ENCODE measurements around the gene DHRSX. TPM values are rescaled to one million over a fixed set of nuclear protein-coding genes. Genes with fewer than 3 reads are reported as not detected.

The DHRSX gene
- total and polyA plus RNA-seq, 10 of the 15 experiments (the other 5 are each of a cell fraction or from before 2014, with no cell fraction given): 1.7 to 39.5 (median 16.5) TPM

DNA sequence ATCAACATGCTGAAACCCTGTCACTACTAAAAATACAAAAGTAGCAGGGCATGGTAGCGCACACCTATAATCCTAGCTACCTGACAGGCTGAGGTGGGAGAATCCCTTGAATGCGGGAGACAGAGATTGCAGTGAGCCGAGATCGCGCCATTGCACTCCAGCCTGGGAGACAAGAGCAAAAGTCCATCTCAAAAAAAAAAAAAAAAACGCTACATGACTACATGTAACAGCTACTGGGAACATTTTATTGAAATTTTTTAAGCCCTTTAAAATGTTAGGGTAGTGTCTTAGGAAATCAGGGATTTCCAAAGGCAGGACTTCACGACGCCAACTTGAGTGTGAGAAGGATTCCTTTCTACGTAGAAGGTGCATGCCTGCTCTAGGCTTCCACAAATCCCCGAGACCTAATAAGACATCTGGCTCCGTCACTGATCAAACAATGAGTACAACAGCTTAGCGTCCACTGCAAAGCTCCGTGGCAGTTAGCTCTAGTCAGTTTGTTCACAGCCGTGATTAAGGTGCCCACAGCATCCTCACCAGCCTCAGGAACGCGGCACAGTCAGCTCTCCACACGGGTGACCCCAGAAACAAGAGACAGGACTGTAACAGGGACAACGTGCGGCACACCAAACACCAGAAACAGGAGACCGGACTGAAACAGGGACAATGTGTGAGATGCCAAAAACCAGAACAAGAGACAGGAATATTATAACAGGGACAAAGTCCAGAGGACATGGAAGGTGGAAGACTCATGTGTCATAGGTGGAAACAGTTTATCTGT is 33.7 kb downstream of the DHRSX start (continued):
- no peak for TF ChIP-seq ZZZ3 (IDR thresholded peaks at IDR 0.05; ENCODE audit: control insufficient read depth, insufficient read length, low read depth)

DNA sequence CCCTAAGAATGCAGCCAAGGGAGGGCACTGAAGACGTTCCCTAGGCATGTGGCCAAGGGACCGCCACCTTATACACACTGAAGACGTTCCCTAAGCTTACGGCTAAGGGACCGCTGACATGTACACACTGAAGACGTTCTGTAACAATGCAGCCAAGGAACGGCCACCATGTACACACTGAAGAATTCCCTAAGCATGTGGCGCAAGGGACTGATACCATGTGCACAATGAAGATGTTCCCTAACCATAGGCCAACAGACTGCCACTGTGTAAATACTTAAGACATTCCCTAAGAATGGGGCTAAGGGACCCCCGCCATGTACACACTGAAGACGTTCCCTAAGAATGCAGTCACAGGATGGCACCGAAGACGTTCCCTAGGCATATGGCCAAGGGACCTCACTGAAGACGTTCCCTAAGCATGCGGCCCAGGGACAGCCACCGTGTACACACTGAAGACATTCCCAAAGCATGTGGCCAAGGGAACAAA is 36.1 kb downstream of the DHRSX start:
- Histone ChIP-seq H3K4me3 (no peak overlapping the region), H3K36me3 (ENCODE audit: control insufficient read depth in 2 of 2, insufficient read depth in 2 of 2, low read length in 1 of 2) (no peaks in the 10 kb centered on the region; a peak in 1 of 4 replicates), H3K9ac (ENCODE audit: control insufficient read depth, insufficient read depth, low read length) (no peak overlapping the region), H3K9me3 (replicated peaks; ENCODE audit: control insufficient read depth, insufficient read depth, low read length) (no peaks in the 10 kb centered on the region), H3K27me3 (replicated peaks in 1 of 2; ENCODE audit: control insufficient read depth in 2 of 2, insufficient read depth in 2 of 2, low read length in 1 of 2) (no peaks in the 10 kb centered on the region), H3K27ac (ENCODE audit: control insufficient read depth, insufficient read depth) (no peak overlapping the region), H3K79me2 (ENCODE audit: control insufficient read depth, insufficient read depth, low read length) (no peaks in the 10 kb centered on the region), H4K20me1 (ENCODE audit: control insufficient read depth, insufficient read depth) (no peaks in the 10 kb centered on the region), H3K4me2 (ENCODE audit: control insufficient read depth, insufficient read depth) (no peak overlapping the region), H3K4me1 (ENCODE audit: control insufficient read depth, insufficient read depth, low read length) (no peaks in the 10 kb centered on the region), H2AFZ (ENCODE audit: control insufficient read depth, low read depth, low read length) (no peak overlapping the region)
- no peak for FAIRE-seq
- ChIA-PET SMC1A (ENCODE audit: uncharacterized antibody, unreplicated experiment) (no interaction called here), RAD21 (ENCODE audit: unreplicated experiment) (no interaction called here), CTCF (no interaction called here), POLR2A (no interaction called here)
- TF ChIP-seq CHD4 (IDR thresholded peaks at IDR 0.05) (no peak), CEBPB (IDR thresholded peaks at IDR 0.05; ENCODE audit: borderline replicate concordance in 1 of 2, low read depth in 2 of 2, low read length in 2 of 2) (no peak), IKZF1 (conservative IDR thresholded peaks at IDR 0.05) (no peak), TCF12 (IDR thresholded peaks at IDR 0.05; ENCODE audit: low read depth, low read length) (no peak), NR2F1 (conservative IDR thresholded peaks at IDR 0.05) (no peak), DPF2 (IDR thresholded peaks at IDR 0.05) (no peak), CBX5 (IDR thresholded peaks at IDR 0.05; ENCODE audit: low read depth) (no peak), MYC (IDR thresholded peaks at IDR 0.05; ENCODE audit: insufficient read depth, insufficient read length, insufficient replicate concordance, low read length, severe bottlenecking) (no peak), JUNB (IDR thresholded peaks at IDR 0.05) (no peak), ZZZ3 (IDR thresholded peaks at IDR 0.05; ENCODE audit: control insufficient read depth, insufficient read length, low read depth) (no peak), TARDBP (IDR thresholded peaks at IDR 0.05; ENCODE audit: borderline replicate concordance) (no peak), MYB (IDR thresholded peaks at IDR 0.05; ENCODE audit: borderline replicate concordance, low read depth, low read length) (no peak), SUZ12 (IDR thresholded peaks at IDR 0.05; ENCODE audit: unreplicated experiment) (no peak), RBBP5 (conservative IDR thresholded peaks at IDR 0.05) (no peak)
- TF ChIP-seq, protein P1, sequence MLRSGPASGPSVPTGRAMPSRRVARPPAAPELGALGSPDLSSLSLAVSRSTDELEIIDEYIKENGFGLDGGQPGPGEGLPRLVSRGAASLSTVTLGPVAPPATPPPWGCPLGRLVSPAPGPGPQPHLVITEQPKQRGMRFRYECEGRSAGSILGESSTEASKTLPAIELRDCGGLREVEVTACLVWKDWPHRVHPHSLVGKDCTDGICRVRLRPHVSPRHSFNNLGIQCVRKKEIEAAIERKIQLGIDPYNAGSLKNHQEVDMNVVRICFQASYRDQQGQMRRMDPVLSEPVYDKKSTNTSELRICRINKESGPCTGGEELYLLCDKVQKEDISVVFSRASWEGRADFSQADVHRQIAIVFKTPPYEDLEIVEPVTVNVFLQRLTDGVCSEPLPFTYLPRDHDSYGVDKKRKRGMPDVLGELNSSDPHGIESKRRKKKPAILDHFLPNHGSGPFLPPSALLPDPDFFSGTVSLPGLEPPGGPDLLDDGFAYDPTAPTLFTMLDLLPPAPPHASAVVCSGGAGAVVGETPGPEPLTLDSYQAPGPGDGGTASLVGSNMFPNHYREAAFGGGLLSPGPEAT (IDR thresholded peaks at IDR 0.05; ENCODE audit: low read depth): no peak
- ATAC-seq: no peak
- in situ Hi-C loops (cut with MboI) (no loop called here), intact Hi-C loops (cut with micrococcal nuclease; ENCODE audit: unreplicated experiment) (no loop called here)
- no peak for DNase-seq (ENCODE audit: low read depth, low spot score)
- 94% methylated on average over 15 of the region's 15 CpGs for WGBS (ENCODE audit: insufficient coverage, insufficient replicate concordance, low lambda C conversion rate, missing lambda C conversion rate)
- no TSS peak for BruUV-seq (replicated peaks)
